GM19238 (cell line): ENCODE measurements around the gene IL23R.

ENCODE experiments used
- DNase-seq: peaks from one replicate; pipeline ENCODE4 v3.0.0; 2011; ENCODE audit warnings: low spot score; ENCODE audit not compliant: insufficient read length

The IL23R gene

DNA sequence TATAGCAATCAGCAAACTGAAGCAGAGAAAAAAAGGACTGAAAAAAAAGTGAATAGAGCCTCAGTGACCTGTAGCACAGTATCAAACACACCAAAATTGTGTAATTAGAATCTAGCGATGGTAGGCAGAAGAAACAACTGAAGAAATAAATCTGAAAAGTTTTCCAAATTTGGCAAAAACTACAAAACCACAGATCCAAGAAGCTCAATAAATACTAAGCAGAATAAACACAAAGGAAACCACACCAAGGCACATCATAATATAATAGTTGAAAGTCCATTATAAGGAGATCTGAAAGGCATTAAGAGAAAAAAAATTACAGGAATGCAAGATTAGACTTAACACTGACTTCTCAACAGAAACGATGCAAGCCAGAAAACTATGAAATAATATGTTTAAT lies 134.3 kb downstream of the IL23R start:
- no peak for DNase-seq

- DNase-seq: no peak
Observed at GRCh38 chr1:67304023-67304422, 137.8 kb downstream of the IL23R start.

- no peak for DNase-seq
Observed at GRCh38 chr1:67306547-67306946, 140.3 kb downstream of the IL23R start.

DNA sequence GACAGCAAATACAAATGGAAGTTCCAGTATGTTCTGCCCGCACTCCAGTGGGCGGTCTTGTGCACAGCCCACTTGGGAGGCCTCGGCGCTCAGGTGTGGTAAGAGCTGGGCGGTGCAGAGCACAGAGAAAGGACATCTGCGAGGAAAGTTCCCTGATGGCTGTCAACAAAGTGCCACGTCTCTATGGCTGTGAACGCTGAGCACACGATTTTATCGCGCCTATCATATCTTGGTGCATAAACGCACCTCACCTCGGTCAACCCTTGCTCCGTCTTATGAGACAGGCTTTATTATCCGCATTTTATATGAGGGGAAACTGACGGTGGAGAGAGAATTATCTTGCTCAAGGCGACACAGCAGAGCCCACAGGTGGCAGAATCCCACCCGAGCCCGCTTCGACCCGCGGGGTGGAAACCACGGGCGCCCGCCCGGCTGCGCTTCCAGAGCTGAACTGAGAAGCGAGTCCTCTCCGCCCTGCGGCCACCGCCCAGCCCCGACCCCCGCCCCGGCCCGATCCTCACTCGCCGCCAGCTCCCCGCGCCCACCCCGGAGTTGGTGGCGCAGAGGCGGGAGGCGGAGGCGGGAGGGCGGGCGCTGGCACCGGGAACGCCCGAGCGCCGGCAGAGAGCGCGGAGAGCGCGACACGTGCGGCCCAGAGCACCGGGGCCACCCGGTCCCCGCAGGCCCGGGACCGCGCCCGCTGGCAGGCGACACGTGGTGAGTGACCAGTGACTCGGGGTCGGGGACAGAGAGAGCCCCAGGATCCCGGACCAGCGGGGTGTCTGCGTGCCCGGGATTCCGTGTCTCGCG lies 141.2 kb downstream of the IL23R start, which contains the start of gene IL12RB2:
TSS of gene IL12RB2 (plus strand) at position 623 of the 810 bp plus-strand sequence. CDS start 12,496 bp downstream, outside the sequence.
- DNase-seq: peak; percentile 9

- no peak for DNase-seq
Observed at GRCh38 chr1:67308136-67308535, 141.9 kb downstream of the IL23R start.
